Pancreas (tissue), 10 donors: ENCODE data around the gene ATP2C2. TPM values are rescaled to one million over a fixed set of nuclear protein-coding genes. Genes with fewer than 3 reads are reported as not detected.

Experiments
- ATAC-seq, 4 donors: fragments of 200-7000 bp; cut with Tn5 transposase; one replicate each; pipeline versions ENCODE4 v1.8.0 to v1.9.1; 2020; ENCODE audit warnings: mild to moderate bottlenecking in 4 of 4, moderate library complexity in 4 of 4
- DNase-seq, 6 donors: peaks; one replicate each; pipeline ENCODE4 v3.0.0-alpha.2; 2020
- FAIRE-seq: peaks from 2 replicates; lab custom pipeline; 2012; peaks lifted over from hg19 to GRCh38; lab: Jason Lieb, UNC
- H3K27ac ChIP-seq, 4 donors: fragments of 200-600 bp; sonication (generic); 1 replicate in 3 of 4; 2 replicates in 1 of 4; pipeline versions ENCODE4 v1.5.0 to v1.8.0; 2020
- H3K27me3 ChIP-seq, 4 donors: fragments of 200-600 bp; one replicate each; pipeline ENCODE4 v1.8.0; 2021
- H3K36me3 ChIP-seq, 3 donors: fragments of 200-600 bp; sonication (generic) in 1 of 3; one replicate each; pipeline versions ENCODE4 v1.5.0 to v1.8.0; 2020 to 2021
- H3K4me1 ChIP-seq, 3 donors: fragments of 200-600 bp; one replicate each; pipeline ENCODE4 v1.8.0; 2021
- H3K4me3 ChIP-seq, 4 donors: fragments of 200-600 bp; sonication (generic) in 2 of 4; one replicate each; pipeline versions ENCODE4 v1.5.0 to v1.8.0; 2020 to 2021
- H3K9me3 ChIP-seq, 4 donors: fragments of 200-600 bp; one replicate each; pipeline ENCODE4 v1.8.0; 2021
- CTCF ChIP-seq, 4 donors: fragments of 200-600 bp; sonication (generic) in 3 of 4; IDR thresholded peaks; one replicate each; pipeline versions ENCODE4 v1.5.0 to v1.8.0; 2021; ENCODE audit warnings: antibody characterized with exemption in 4 of 4
- WGBS, 2 donors: extraction: QIAGEN DNeasy Blood & Tissue Kit; methylation state at CpG; one replicate each; pipeline ENCODE4 v1.1.7; 2013; 5-methylcytosine and 5-hydroxymethylcytosine counted together
- intact Hi-C, 3 donors: fragments of 100-400 bp; cut with DNase I; formaldehyde crosslinking; loops; one replicate each; pipeline versions ENCODE4 v1.11.1 to v1.14.2; 2022
- polyA plus RNA-seq, 2 donors: library from polyadenylated mRNA; stranded (reverse); fragments of 200-250 nt; gene quantifications; one replicate each; pipeline ENCODE4 v1.2.3, GENCODE V29; 2013
- total RNA-seq, 6 donors: library from RNA; stranded (reverse); fragmentation: NEBNext Ultra II Directional in 4 of 6; extraction: Animal tissue kit (Norgen Biotek cat#: 25700) in 4 of 6; gene quantifications; one replicate each; pipeline versions ENCODE4 v1.2.1 to v1.2.4, GENCODE V29; 2021 to 2023
- donor health status: healthy with polysubstance abuse.
- donor health status: DM: no; HTN: no; CAD: no; lungs with moderate emphysema.
- donor health status: DM: no; HTN: no; CAD: no.
- donor health status: control.
- donor health status: control.
- donor health status: Bipolar disorder and iron deficiency.
- donor health status: DM: yes; HTN: yes; CAD: no.
- donor health status: DM: no; HTN: no; CAD: no.
- donor health status: DM: no; HTN: no; CAD: no.
- donor health status: DM: yes; HTN: yes; CAD: no.

ATP2C2 gene
- total and polyA plus RNA-seq, 8 donors = 0.47 to 6.3 (median 2.2) TPM

DNA sequence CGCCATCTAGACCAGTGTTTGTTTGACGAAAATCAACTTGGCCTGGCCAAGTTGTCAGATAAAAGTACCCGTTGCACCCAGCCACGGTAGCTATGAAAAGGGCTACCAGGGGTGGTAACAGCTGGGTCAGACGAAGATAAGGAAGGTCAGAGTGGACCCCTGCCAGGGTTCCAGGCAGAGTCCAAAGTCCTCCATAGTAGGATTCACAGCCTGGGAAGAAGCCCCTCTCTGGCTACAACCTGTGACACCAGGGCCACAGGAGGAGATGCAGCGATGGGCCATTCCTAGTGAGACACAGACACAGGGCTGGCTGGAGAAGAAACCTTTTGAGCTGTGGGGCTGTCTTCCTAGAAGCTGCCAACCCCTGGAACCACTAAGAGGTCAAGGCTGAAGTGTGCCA is 96.8 kb downstream of the ATP2C2 start:
- H3K9me3 ChIP-seq = no peaks in the 10 kb centered on the region
- no peak for TF ChIP-seq CTCF (IDR thresholded peaks at IDR 0.05)
- ATAC-seq = no peak
- 52 to 58% methylated on average over 6 of the region's 6 CpGs for WGBS, 2 donors
- no peak overlapping the region for H3K4me3 ChIP-seq
- intact Hi-C loops = no loop called here
- no peak for DNase-seq
- H3K36me3 ChIP-seq = no peaks in the 10 kb centered on the region
- no peak overlapping the region for H3K27ac ChIP-seq
- H3K27me3 ChIP-seq = no peaks in the 10 kb centered on the region
- H3K4me1 ChIP-seq = no peaks in the 10 kb centered on the region
- FAIRE-seq = no peak

- H3K27me3 ChIP-seq = no peaks in the 10 kb centered on the region
- no peak overlapping the region for H3K27ac ChIP-seq
- FAIRE-seq (no peak), ATAC-seq (no peak), DNase-seq (no peak)
- no peaks in the 10 kb centered on the region for H3K36me3 ChIP-seq
- H3K4me1 ChIP-seq = no peaks in the 10 kb centered on the region
- intact Hi-C loops = no loop called here
- TF ChIP-seq CTCF (IDR thresholded peaks at IDR 0.05) = no peak
- no peaks in the 10 kb centered on the region for H3K9me3 ChIP-seq
- 48 to 95% methylated on average over 4 of the region's 4 CpGs for WGBS, 2 donors
- no peak overlapping the region for H3K4me3 ChIP-seq
Measured at GRCh38 chr16:84466692-84467091, 98.4 kb downstream of the ATP2C2 start.

DNA sequence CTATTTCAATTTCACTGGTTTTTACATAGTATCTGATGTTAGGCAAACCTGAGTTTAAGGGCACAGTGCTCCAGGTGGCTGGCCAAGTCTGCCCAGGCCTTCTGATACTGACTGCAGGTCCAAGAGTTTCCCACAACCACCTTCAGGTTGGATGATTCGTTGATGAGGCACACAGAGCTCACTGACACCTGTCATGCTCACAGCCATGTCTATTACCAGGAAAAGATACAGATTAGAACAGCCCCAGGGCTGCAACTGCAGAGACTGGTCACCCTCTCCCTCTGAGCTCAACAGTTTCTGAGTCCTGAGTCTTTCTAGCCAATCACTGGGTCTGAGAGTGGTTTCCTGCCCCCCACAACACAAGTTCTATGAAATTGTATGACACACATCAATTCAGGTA is 98.9 kb downstream of the ATP2C2 start:
- Histone ChIP-seq H3K4me3 (no peak overlapping the region), H3K9me3 (no peaks in the 10 kb centered on the region), H3K4me1 (no peaks in the 10 kb centered on the region), H3K36me3 (no peaks in the 10 kb centered on the region), H3K27ac (no peak overlapping the region), H3K27me3 (no peaks in the 10 kb centered on the region)
- intact Hi-C loops = no loop called here
- DNase-seq (no peak), ATAC-seq (no peak), FAIRE-seq (no peak)
- WGBS, 2 donors = 90 to 96% methylated on average over 1 of the region's 1 CpG
- TF ChIP-seq CTCF (IDR thresholded peaks at IDR 0.05) = no peak

- FAIRE-seq = no peak
- intact Hi-C loops = no loop called here
Measured at GRCh38 chr16:84467709-84468108, 99.4 kb downstream of the ATP2C2 start.

DNA sequence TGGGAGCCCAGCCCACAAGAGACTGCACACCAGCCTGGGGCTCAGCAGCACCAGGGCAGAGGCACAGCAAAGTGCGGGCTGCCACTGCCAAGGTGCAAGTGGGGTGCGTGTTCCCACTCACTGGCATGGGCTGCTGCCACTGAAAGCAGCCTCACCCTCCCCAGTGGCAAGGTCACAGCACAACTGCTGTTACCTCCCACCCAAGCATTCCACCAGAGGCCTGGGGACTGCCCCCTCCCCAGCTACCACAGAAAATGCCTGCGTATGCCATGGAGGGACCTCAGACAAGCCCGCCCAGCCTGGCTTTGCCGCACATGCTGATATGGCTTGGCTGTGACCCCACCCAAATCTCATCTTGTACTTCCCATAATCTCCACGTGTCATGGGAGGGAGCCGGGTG is 103.0 kb downstream of the ATP2C2 start:
- ATAC-seq (no peak), FAIRE-seq (no peak), DNase-seq (no peak)
- Histone ChIP-seq H3K4me1 (no peaks in the 10 kb centered on the region), H3K27ac (no peak overlapping the region), H3K9me3 (no peaks in the 10 kb centered on the region), H3K27me3 (no peaks in the 10 kb centered on the region), H3K4me3 (no peak overlapping the region), H3K36me3 (no peaks in the 10 kb centered on the region)
- 98 to 99% methylated on average over 7 of the region's 7 CpGs for WGBS, 2 donors
- intact Hi-C loops = no loop called here
- no peak for TF ChIP-seq CTCF (IDR thresholded peaks at IDR 0.05)

More at GRCh38 chr16:84467709-84468108, 99.4 kb downstream of the ATP2C2 start:
- Histone ChIP-seq H3K4me3 (no peak overlapping the region), H3K9me3 (no peaks in the 10 kb centered on the region), H3K27ac (no peak overlapping the region), H3K27me3 (no peaks in the 10 kb centered on the region), H3K4me1 (no peaks in the 10 kb centered on the region), H3K36me3 (no peaks in the 10 kb centered on the region)
- ATAC-seq = no peak
- DNase-seq = no peak
- no peak for TF ChIP-seq CTCF (IDR thresholded peaks at IDR 0.05)
